Spleen (tissue), 7 donors: ENCODE results near the gene AMIGO3.

ENCODE experiments used
- POLR2A ChIP-seq, 3 donors: fragments of 450-650 bp; IDR thresholded peaks; one replicate each; pipeline ENCODE4 v1.5.1; 2017; ENCODE audit warnings: antibody characterized with exemption in 3 of 3, mild to moderate bottlenecking in 1 of 3
- POLR2AphosphoS5 ChIP-seq, 3 donors: sonication (generic); formaldehyde crosslinking; IDR thresholded peaks; one replicate each; pipeline ENCODE4 v1.5.1; 2017; ENCODE audit warnings: antibody characterized with exemption in 3 of 3
- TF ChIP-seq, protein P1 (sequence below), 11 experiments: fragments of 200-600 bp in 7 of 11; fragments of 450-650 bp in 4 of 11; sonication (generic) in 4 of 11; IDR thresholded peaks in 8 of 11; conservative IDR thresholded peaks in 3 of 11; 1 replicate in 7 of 11; 2 replicates in 4 of 11; pipeline versions ENCODE4 v1.4.0 to v1.8.0; 2016 to 2021; ENCODE audit warnings: antibody characterized with exemption in 11 of 11, inconsistent platforms in 4 of 11, mild to moderate bottlenecking in 1 of 11
- donor health status: DM: no; HTN: no; CAD: no; lungs with moderate emphysema.
- donor health status: DM: no; HTN: no; CAD: no.
- donor health status: DM: no; HTN: no; CAD: no.

DNA sequence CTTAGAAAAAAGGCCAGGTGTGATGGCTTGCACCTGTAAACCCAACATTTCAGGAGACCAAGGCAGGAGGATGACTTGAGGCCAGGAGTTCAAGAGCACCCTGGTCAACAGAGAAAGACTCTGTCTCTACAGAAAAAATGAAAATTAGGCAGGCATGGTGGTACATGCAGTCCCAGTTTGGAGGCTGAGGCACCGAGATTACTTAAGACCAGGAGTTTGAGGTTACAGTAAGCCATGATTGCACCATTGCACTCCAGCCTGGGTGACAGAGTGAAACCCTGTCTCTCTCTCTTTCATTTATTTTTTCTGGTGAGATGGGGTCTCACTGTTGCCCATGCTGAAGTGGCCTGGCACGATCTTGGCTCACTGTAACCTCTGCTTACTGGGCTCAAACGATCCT, 42.2 kb upstream of the AMIGO3 start:
- TF ChIP-seq, protein P1, sequence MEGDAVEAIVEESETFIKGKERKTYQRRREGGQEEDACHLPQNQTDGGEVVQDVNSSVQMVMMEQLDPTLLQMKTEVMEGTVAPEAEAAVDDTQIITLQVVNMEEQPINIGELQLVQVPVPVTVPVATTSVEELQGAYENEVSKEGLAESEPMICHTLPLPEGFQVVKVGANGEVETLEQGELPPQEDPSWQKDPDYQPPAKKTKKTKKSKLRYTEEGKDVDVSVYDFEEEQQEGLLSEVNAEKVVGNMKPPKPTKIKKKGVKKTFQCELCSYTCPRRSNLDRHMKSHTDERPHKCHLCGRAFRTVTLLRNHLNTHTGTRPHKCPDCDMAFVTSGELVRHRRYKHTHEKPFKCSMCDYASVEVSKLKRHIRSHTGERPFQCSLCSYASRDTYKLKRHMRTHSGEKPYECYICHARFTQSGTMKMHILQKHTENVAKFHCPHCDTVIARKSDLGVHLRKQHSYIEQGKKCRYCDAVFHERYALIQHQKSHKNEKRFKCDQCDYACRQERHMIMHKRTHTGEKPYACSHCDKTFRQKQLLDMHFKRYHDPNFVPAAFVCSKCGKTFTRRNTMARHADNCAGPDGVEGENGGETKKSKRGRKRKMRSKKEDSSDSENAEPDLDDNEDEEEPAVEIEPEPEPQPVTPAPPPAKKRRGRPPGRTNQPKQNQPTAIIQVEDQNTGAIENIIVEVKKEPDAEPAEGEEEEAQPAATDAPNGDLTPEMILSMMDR (IDR thresholded peaks at IDR 0.05 in 8 of 11, conservative IDR thresholded peaks at IDR 0.05 in 3 of 11), result no peak
- TF ChIP-seq POLR2AphosphoS5 (IDR thresholded peaks at IDR 0.05) (no peak), POLR2A (IDR thresholded peaks at IDR 0.05) (no peak)
